Stimulated activated CD8-positive, alpha-beta memory T cell treated with anti-CD3 and anti-CD28 coated beads, Interleukin-15, amount 100 ng/mL, for 1 hour (primary cell): Measurements from ENCODE around the gene TMEM209.
"Not testable (repeated sequence)": the region's sequence is repeated elsewhere in the genome, so short reads cannot be mapped to it uniquely, and the experiment has no call there.

Experiments
- DNase-seq: peaks from one replicate; pipeline ENCODE4 v3.0.0-alpha.2; 2020; ENCODE audit warnings: low read depth

TMEM209 gene

DNA sequence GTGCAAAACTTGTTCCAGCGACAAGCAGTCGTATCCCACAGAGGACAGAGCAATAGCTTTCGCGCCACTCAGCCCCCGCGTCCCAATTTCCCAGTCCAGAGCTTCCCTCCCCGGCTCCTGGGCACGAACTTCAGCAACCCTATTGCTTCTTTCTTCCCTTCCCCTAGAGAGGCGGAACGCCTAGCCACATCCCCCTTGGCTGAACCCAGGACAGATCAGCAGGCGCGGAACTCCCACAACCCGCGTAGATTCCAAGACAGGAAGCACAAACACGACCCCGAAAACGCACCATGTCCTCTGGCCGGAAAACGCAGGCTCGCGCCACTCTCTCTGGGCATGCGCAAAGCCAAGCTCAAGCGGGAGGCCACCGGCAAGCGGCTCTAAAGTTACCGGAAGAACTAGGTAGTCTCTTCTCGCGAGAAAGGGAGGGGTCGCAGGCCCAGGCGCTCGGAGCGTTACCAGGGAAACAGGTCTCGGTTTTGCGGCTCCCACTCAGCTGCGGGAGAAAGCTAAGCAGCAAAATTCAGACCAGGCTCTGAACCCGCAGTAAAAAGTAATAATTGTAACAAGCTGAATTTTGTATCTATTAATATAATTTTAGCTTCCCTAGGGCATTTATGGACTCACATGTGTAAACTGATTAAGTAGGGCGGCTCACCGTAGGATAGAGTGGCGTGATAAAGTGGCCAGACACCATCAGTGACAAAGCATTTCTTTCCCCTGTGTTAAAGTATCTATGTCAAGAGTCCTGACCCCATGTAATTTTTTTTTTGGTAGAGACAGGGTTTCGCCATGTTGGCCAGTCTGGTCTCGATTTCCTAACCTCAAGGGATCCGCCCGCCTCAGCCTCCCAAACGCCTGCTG lies at the start of gene TMEM209:
TMEM209 (minus strand) TSS at position 323 of the 864 bp plus-strand sequence; CDS start at position 292, 31 bp downstream.
- DNase-seq = peak; percentile 86

GRCh38 chr7:130254555-130254954 lies 49.3 kb upstream of the TMEM209 start:
- DNase-seq = no peak

DNA sequence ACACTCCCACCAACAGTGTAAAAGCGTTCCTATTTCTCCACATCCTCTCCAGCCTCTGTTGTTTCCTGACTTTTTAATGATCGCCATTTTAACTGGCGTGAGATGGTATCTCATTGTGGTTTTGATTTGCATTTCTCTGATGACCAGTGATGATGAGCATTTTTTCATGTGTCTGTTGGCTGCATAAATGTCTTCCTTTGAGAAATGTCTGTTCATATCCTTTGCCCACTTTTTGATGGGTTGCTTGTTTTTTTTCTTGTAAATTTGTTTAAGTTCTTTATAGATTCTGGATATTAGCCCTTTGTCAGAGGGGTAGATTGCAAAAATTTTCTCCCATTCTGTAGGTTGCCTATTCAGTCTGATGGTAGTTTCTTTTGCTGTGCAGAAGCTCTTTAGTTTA lies 44.4 kb upstream of the TMEM209 start:
- DNase-seq = not testable (repeated sequence)

GRCh38 chr7:130248842-130249241 lies 43.6 kb upstream of the TMEM209 start:
- DNase-seq = not testable (repeated sequence)

DNA sequence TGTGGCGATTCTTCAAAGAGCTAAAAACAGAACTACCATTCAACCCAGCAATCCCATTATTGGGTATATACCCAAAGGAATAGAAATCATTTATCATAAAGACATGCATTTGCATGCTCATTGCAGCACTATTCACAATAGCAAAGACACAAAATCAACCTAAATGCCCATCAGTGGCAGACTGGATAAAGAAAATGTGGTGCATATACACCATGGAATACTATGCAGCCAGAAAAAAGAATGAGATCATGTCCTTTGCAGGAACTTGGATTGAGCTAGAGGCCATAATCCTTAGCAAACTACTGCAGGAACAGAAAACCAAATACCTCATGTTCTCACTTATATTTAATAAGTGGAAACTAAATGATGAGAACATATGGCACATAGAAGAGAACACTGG lies 41.3 kb upstream of the TMEM209 start:
- DNase-seq = not testable (repeated sequence)

DNA sequence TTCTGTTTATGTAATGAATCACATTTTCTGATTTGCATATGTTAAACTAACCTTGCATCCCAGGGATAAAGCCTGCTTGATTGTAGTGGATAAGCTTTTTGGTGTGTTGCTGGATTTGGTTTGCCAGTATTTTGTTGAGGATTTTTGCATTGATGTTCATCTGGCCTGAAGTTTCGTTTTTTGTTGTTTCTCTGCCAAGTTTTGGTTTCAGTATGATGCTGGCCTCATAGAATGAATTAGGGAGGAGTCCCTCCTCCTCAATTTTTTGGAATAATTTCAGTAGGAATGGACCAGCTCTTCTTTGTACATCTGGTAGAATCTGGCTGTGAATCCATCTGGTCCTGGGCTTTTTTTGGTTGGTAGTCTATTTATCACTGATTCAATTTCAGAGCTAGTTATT lies 38.3 kb upstream of the TMEM209 start:
- DNase-seq = not testable (repeated sequence)

- peak; percentile 37 for DNase-seq
These were observed 37.2 kb upstream of the TMEM209 start for GRCh38 chr7:130242198-130243014.

DNA sequence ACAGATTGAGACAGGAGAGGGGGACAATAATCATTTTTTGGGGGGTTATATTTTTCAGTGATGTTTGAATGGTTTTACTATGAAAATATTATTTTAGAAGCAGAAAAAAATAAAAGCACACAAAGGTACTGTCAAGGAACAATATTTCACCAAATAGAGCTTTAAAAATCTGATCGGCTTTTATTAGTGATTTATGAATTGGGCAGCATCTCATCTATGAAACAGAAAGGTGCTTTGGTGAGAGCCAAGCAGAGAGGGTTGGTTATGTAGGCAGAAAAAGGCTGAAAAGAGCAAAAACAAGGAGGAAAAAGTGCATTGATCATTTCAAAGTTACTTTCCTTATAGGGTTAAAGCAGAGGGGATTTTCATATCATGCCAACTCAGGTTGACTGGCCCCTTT lies 35.0 kb upstream of the TMEM209 start:
- no peak for DNase-seq

DNA sequence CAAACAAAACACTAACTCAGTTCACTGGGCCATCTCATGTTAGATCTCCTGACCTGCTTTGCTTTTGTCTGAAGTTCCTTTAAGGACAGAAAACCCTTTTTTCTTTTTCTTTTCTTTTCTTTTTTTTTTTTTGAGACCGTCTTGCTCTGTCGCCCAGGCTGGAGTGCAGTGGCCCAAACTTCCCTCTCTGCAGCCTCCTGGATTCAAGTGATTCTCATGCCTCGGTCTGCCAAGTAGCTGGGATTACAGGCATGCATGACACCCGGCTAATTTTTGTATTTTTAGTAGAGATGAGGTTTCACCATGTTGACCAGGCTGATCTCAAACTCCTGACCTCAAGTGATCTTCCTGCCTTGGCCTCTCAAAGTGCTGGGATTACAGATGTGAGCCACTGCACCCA lies 31.2 kb upstream of the TMEM209 start:
- not testable (repeated sequence) for DNase-seq

GRCh38 chr7:130234078-130234477 lies 28.9 kb upstream of the TMEM209 start:
- DNase-seq = no peak

GRCh38 chr7:130232209-130232608 lies 27.0 kb upstream of the TMEM209 start:
- no peak for DNase-seq

DNA sequence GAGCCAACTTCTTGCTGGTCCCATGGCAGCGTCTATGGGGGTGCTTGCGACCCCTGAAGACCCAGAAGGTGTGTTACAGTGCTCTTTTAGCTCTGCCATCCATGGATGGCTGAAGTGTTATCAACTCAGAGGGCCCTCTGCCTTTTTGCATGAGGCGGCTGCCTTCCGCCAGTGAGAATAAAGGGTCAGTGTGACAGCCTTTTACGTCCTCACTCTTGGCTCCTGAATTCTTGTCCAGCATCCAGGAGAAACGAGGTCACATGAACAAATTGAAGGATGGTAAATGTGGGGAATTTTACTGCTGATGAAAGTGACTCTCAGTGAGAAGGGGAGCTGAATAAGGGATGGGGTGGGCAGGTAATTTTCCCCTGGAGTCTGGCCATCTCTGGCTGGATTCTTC lies 26.6 kb upstream of the TMEM209 start:
- DNase-seq = no peak

DNA sequence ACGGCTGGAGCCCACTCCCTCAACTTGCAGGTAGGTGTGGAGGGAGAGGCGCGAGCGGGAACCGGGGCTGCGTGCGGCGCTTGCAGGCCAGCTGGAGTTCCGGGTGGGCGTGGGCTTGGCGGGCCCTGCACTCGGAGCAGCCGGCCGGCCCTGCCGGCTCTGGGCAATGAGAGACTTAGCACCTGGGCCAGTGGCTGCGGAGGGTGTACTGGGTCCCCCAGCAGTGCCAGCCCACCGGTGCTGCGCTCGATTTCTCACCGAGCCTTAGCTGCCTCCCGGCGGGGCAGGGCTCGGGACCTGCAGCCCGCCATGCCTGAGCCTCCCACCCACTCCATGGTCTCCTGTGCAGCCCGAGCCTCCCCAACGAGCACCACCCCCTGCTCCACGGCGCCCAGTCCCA lies 24.8 kb upstream of the TMEM209 start:
- DNase-seq = not testable (repeated sequence)

- DNase-seq = no peak
These were observed 23.8 kb upstream of the TMEM209 start for GRCh38 chr7:130228840-130229502.

DNA sequence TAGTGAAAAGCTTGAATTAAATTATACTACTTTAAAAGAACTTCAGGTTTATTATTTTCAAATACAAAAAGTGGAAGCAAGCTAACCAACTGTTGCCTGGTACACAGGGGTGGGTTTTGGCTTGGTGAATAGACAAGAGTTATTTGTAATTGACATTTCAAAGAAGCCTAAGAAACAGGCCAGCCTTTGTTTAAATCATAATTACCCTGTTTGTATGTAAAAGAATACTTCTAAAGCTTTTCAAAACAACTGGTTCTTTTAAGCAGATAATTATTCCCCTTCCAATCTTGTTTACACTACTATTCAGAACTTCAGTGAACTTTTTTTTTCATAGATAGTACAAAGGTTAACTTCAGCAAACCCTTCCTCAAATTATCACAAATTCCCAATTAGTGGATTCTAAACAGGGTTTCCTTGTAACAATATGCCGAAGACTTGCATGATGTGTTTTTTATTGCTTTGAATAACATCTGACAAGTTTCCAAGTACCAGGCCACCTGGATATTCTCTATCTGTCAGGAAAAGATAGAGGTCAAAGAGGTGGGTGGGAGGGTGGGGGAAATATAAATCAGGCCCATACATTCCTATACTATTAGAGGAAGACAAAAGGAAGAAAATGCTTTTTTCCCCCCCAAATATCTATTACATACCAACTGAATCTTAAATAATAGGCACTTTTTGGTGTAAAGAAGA lies 22.8 kb upstream of the TMEM209 start:
- no peak for DNase-seq

DNA sequence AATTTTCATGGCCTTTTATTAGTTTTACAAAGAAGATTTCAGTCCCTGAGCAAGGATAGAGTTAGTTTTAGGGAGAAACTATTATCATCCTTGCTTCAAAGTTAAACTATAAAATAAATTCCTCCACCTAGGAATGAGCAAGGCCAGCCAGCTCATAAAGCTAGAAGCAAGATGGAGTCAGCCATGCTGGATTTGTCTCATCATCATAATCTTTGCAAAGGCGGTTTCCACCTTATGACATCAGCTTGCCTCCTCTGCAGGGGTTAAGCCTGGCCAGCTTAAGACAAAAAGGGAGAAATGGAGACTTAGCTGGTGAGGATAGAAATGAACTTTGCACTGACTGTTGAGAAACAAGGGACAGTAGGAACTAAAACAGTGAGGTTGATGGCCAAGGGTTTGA lies 21.1 kb upstream of the TMEM209 start:
- no peak for DNase-seq

DNA sequence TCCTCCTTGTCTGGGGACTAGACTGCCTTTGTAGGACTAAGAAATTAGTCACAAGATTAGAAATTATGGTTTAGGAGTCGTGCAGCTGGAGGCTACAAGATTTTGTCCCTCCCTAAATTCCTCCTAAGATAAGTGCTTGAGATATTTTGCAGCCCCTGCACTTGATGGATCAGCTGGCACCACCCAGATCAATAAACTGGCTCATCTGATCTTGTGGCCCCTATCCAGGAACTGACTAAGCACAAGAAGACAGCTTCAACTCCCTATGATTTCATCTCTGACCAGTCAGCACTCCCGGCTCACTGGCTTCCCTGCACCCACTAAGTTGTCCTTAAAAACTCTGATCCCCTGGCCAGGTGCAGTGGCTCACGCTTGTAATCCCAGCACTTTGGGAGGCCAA lies 19.7 kb upstream of the TMEM209 start:
- not testable (repeated sequence) for DNase-seq

DNA sequence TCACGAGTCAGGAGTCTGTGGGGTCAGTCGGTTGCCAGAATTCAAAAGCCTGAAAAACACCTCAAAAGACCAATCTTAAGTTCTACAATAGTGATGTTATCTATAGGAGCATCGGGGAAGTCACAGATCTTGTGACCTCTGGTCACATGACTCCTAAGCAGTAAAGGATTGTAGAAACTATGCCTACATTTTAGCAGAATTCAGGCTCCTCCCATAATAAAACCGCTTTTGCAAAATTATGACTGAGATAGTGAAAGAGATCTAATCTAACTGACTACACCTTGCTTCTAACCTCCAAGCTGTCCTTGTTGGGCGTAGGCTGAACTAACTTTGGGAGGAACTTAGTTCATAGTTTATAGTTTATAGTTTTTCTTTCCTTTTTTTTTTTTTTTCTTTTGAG lies 19.0 kb upstream of the TMEM209 start:
- DNase-seq = no peak

GRCh38 chr7:130223646-130224045 lies 18.4 kb upstream of the TMEM209 start:
- no peak for DNase-seq

GRCh38 chr7:130221746-130222145 lies 16.5 kb upstream of the TMEM209 start:
- no peak for DNase-seq

DNA sequence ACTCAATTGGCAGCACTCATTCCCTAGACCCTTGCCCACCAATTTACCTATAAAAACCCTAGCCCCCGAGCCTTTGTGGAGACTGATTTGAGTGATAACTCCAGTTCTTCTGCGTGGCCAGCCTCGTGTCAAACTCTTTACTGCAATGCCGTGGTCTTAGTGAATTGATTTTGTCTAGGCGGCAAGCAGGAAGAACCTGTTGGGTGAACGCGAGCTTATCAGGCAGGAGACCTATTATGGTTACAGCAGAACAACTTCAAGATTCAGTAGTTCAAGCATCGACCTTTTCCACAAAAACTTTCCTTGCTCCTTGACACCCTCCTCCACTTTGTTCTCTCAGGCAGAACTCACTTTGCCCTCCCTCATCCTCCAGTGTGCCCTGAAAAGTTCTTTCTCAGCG lies 14.7 kb upstream of the TMEM209 start:
- no peak for DNase-seq
